ENCODE measurements around the gene SH3GL1. TPM values are rescaled to one million over a fixed set of nuclear protein-coding genes. Genes with fewer than 3 reads are reported as not detected.

SH3GL1 gene
- total and polyA plus RNA-seq, 7 donors: 28.5 to 47.4 (median 33.9) TPM

DNA sequence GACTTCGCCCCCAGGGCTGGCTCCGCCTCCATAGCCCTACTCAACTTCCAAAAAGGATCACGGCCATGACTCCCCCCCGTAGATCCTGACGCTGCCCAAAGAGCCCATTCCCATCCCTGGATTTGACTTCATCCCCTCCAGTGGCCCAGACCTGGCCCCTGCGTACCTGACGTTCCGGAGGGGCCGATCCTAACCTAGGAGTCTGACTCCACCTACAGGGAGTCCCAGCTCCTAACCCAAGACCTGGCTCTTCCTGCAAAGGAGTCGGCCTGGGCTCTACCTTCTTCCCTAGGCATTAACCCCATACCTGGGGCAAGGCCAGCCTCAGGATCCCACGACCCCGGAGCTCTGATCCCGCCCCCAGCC is 72.5 kb downstream of the SH3GL1 start:
- DNase-seq: no peak
- peak overlapping the region; percentile 21 to 42 (median 28) for H3K4me3 ChIP-seq
- peaks cover 0 to 27% (median 20%) of the 10 kb centered on the region in 4 donors for H3K4me1 ChIP-seq
- intact Hi-C loops (cut with DNase I): loop anchor here (5.0 kb wide), 2 partner anchors 74 to 81 kb away; partner anchors contain the start of genes CHAF1A, SH3GL1 and YJU2
- peaks cover 6 to 38% (median 13%) of the 10 kb centered on the region in 3 donors for H3K27me3 ChIP-seq
- H3K27ac ChIP-seq: peak overlapping the region in 1 of 4 donors; percentile 60
- H3K36me3 ChIP-seq: no peaks in the 10 kb centered on the region
- H3K9me3 ChIP-seq: no peaks in the 10 kb centered on the region
- TF ChIP-seq EP300 (IDR thresholded peaks at IDR 0.05) (no peak), POLR2AphosphoS5 (IDR thresholded peaks at IDR 0.05) (no peak), POLR2A (IDR thresholded peaks at IDR 0.05) (no peak)
- TF ChIP-seq, protein P1, sequence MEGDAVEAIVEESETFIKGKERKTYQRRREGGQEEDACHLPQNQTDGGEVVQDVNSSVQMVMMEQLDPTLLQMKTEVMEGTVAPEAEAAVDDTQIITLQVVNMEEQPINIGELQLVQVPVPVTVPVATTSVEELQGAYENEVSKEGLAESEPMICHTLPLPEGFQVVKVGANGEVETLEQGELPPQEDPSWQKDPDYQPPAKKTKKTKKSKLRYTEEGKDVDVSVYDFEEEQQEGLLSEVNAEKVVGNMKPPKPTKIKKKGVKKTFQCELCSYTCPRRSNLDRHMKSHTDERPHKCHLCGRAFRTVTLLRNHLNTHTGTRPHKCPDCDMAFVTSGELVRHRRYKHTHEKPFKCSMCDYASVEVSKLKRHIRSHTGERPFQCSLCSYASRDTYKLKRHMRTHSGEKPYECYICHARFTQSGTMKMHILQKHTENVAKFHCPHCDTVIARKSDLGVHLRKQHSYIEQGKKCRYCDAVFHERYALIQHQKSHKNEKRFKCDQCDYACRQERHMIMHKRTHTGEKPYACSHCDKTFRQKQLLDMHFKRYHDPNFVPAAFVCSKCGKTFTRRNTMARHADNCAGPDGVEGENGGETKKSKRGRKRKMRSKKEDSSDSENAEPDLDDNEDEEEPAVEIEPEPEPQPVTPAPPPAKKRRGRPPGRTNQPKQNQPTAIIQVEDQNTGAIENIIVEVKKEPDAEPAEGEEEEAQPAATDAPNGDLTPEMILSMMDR (IDR thresholded peaks at IDR 0.05): no peak
- WGBS, 2 donors: 23 to 70% methylated on average over 13 of the region's 13 CpGs

DNA sequence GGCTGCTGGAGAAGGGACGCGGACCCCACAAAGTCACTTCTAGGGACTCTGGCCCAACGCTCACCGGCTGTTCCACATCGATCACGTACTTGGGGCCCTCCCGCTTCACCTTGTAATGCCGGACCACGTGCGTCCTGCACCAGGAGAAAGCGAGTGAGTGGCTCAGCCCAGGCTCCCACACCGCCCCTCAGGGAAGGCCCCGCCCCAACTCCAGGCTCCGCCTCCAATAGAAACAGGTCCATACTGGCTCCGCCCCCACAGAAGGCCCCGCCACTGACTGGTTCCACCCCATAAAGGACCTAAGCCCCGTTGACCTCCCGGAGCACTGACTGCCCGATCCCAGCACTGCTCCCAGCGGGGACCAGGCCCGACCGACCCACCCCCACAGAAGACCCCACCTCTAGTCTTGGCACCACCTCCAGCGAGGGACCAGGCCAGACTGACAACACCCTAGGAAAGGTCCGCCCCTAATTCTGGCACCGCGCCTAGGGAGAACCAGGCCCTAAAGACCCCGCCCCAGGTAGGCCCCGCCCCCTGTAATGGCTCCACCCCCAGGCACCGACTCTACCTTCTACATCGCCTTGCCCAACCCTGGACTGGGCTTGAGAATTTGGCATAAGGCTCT is 73.0 kb downstream of the SH3GL1 start:
- no peaks in the 10 kb centered on the region for H3K36me3 ChIP-seq
- peak overlapping the region in 1 of 4 donors; percentile 60 for H3K27ac ChIP-seq
- TF ChIP-seq, protein P1 (IDR thresholded peaks at IDR 0.05): no peak
- TF ChIP-seq POLR2A (IDR thresholded peaks at IDR 0.05) (no peak), EP300 (IDR thresholded peaks at IDR 0.05) (no peak), POLR2AphosphoS5 (IDR thresholded peaks at IDR 0.05) (no peak)
- DNase-seq: peak; percentile 89
- WGBS, 2 donors: 25 to 68% methylated on average over 30 of the region's 30 CpGs
- no peaks in the 10 kb centered on the region for H3K9me3 ChIP-seq
- peak overlapping the region in 3 of 4 donors; percentile 21 to 42 (median 35) for H3K4me3 ChIP-seq
- peaks cover 0 to 27% (median 20%) of the 10 kb centered on the region in 4 donors for H3K4me1 ChIP-seq
- intact Hi-C loops (cut with DNase I): loop anchor here (5.0 kb wide), 2 partner anchors 75 to 80 kb away; partner anchors contain the start of genes CHAF1A, SH3GL1 and YJU2
- H3K27me3 ChIP-seq: peaks cover 6 to 38% (median 13%) of the 10 kb centered on the region in 3 donors

DNA sequence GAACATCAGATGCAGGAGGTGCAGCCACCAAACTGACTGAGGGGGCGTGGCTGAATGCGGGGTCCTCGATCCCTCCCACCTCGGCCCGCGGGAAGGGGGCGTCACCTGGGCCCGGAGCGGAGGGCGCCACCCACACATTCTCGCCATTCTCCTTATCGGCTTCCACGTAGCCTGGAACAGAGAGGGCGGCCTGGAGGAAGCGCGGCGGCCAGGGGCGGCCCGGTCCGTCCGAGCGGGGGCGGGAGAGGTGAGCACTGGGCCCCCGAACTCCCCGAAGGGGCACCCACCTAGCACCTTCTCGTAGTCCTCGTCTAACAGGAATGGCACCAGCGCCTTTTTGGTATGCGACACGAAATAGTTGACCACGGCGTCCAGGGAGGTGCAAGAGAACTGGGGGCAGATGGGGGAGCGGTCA is 73.5 kb downstream of the SH3GL1 start:
- peak overlapping the region in 2 of 4 donors; percentile 35 to 42 for H3K4me3 ChIP-seq
- no peak for DNase-seq
- H3K27ac ChIP-seq: no peak overlapping the region
- H3K4me1 ChIP-seq: peaks cover 0 to 27% (median 20%) of the 10 kb centered on the region in 4 donors
- 42 to 78% methylated on average over 33 of the region's 33 CpGs for whole genome bisulfite sequencing, 2 donors
- peaks cover 6 to 38% (median 13%) of the 10 kb centered on the region in 3 donors for H3K27me3 ChIP-seq
- H3K9me3 ChIP-seq: no peaks in the 10 kb centered on the region
- H3K36me3 ChIP-seq: no peaks in the 10 kb centered on the region
- TF ChIP-seq, protein P1 (IDR thresholded peaks at IDR 0.05): no peak
- TF ChIP-seq POLR2AphosphoS5 (IDR thresholded peaks at IDR 0.05): no peak
- TF ChIP-seq POLR2A (IDR thresholded peaks at IDR 0.05): no peak
- TF ChIP-seq EP300 (IDR thresholded peaks at IDR 0.05): no peak
- intact Hi-C loops (cut with DNase I): loop anchor here (5.0 kb wide), 2 partner anchors 75 to 80 kb away; partner anchors contain the start of genes CHAF1A, SH3GL1 and YJU2

DNA sequence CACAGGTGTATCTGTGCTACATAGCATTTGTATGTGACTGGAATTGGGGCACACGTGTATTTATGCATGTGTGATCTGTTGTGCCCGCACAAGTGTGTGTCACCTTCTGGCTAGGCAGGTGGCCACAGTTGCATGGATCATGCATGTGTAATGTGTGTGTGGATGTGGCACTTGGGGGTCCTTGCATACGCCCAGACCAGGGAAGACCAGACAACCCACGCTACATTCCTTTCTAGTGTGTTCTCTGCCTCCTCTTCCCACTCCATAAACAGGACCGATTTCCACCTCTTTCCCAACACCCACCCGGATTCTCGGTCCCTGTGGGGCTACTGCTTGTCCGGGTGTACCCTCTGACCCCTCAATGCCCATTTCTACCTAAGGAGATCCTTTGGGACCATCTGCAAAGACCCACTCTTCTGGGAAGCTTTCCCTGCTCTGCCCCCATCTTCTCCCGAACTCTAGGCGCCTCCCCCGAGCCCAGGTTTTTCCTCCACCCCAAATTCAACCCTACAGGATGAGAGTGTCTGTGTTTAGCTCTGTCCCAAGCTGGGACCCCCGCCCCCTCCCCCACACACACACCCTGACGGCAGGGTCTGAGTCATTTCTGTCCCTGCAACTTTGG is 74.0 kb downstream of the SH3GL1 start:
- Histone ChIP-seq H3K27me3 (peaks cover 6 to 38% (median 13%) of the 10 kb centered on the region in 3 donors), H3K4me1 (peaks cover 0 to 27% (median 20%) of the 10 kb centered on the region in 4 donors), H3K27ac (no peak overlapping the region), H3K4me3 (peak overlapping the region in 1 of 4 donors; percentile 42), H3K9me3 (no peaks in the 10 kb centered on the region), H3K36me3 (no peaks in the 10 kb centered on the region)
- WGBS, 2 donors: 61 to 80% methylated on average over 13 of the region's 13 CpGs
- TF ChIP-seq POLR2AphosphoS5 (IDR thresholded peaks at IDR 0.05) (no peak), POLR2A (IDR thresholded peaks at IDR 0.05) (no peak), EP300 (IDR thresholded peaks at IDR 0.05) (no peak)
- TF ChIP-seq, protein P1 (IDR thresholded peaks at IDR 0.05): no peak
- intact Hi-C loops (cut with DNase I): loop anchor here (5.0 kb wide), 2 partner anchors 76 to 79 kb away; partner anchors contain the start of genes CHAF1A, SH3GL1 and YJU2
- DNase-seq: no peak

Measured in sigmoid colon (tissue), 7 donors.